Testis (tissue), 3 donors: Measurements from ENCODE around the gene GJA4. TPM values are rescaled to one million over a fixed set of nuclear protein-coding genes. Genes with fewer than 3 reads are reported as not detected.

Experiments used
- DNase-seq: peaks from one replicate; pipeline ENCODE4 v3.0.0-alpha.2; 2019
- H3K27ac ChIP-seq, 2 donors: fragments of 200-600 bp; sonication (generic); one replicate each; pipeline ENCODE4 v1.5.1; 2019
- H3K27me3 ChIP-seq: fragments of 200-600 bp; sonication (generic); one replicate; pipeline ENCODE4 v1.5.1; 2019
- H3K36me3 ChIP-seq: fragments of 200-600 bp; sonication (generic); one replicate; pipeline ENCODE4 v1.5.1; 2017; ENCODE audit warnings: low read depth; ENCODE audit errors: missing control alignments
- H3K4me1 ChIP-seq: fragments of 200-600 bp; sonication (generic); one replicate; pipeline ENCODE4 v1.5.1; 2019
- H3K4me3 ChIP-seq, 2 donors: fragments of 200-600 bp; sonication (generic); one replicate each; pipeline ENCODE4 v1.5.1; 2017 to 2019
- H3K9me3 ChIP-seq: fragments of 200-600 bp; sonication (generic); one replicate; pipeline ENCODE4 v1.5.1; 2017
- POLR2A ChIP-seq: fragments of 450-650 bp; IDR thresholded peaks from one replicate; pipeline ENCODE4 v1.6.1; 2017; ENCODE audit warnings: antibody characterized with exemption, mild to moderate bottlenecking, moderate library complexity
- WGBS, 2 donors: methylation state at CpG; one replicate each; pipeline ENCODE4 v1.1.5; 2018; 5-methylcytosine and 5-hydroxymethylcytosine counted together
- intact Hi-C: fragments of 100-400 bp; cut with DNase I; formaldehyde crosslinking; loops from one replicate; pipeline ENCODE4 v1.15.1; 2023; ENCODE audit warnings: low total_unique reads
- polyA plus RNA-seq: library from polyadenylated mRNA; stranded (reverse); fragments of 350-450 nt; fragmentation: Illumina TruSeq; extraction: RNeasy Lipid Tissue Mini Kit (QIAGEN cat#74804); gene quantifications from one replicate; pipeline ENCODE4 v1.2.3, GENCODE V29; 2014; ENCODE audit warnings: low read depth, low replicate concordance; ENCODE audit not compliant: insufficient read depth
- total RNA-seq, 2 donors: library from RNA; depleted of rRNA; stranded (reverse); fragments of >200 nt; gene quantifications; one replicate each; pipeline ENCODE4 v1.2.3, GENCODE V29; 2016
- TF ChIP-seq, protein P1 (sequence below), 3 experiments: fragments of 450-650 bp in 2 of 3; fragments of 200-600 bp in 1 of 3; sonication (generic) in 1 of 3; IDR thresholded peaks; one replicate each; pipeline ENCODE4 v1.5.1; 2016 to 2019; ENCODE audit warnings: antibody characterized with exemption in 3 of 3, mild to moderate bottlenecking in 2 of 3, moderate library complexity in 1 of 3

The GJA4 gene
- total and polyA plus RNA-seq, 3 donors from 2014 or later, result 10.9 to 11.9 (median 11.3) TPM

- Histone ChIP-seq H3K4me1 (no peaks in the 10 kb centered on the region), H3K27ac (no peak overlapping the region), H3K9me3 (no peaks in the 10 kb centered on the region), H3K36me3 (no peaks in the 10 kb centered on the region), H3K27me3 (no peaks in the 10 kb centered on the region), H3K4me3 (no peak overlapping the region)
- TF ChIP-seq POLR2A, result no peak
- TF ChIP-seq, protein P1, sequence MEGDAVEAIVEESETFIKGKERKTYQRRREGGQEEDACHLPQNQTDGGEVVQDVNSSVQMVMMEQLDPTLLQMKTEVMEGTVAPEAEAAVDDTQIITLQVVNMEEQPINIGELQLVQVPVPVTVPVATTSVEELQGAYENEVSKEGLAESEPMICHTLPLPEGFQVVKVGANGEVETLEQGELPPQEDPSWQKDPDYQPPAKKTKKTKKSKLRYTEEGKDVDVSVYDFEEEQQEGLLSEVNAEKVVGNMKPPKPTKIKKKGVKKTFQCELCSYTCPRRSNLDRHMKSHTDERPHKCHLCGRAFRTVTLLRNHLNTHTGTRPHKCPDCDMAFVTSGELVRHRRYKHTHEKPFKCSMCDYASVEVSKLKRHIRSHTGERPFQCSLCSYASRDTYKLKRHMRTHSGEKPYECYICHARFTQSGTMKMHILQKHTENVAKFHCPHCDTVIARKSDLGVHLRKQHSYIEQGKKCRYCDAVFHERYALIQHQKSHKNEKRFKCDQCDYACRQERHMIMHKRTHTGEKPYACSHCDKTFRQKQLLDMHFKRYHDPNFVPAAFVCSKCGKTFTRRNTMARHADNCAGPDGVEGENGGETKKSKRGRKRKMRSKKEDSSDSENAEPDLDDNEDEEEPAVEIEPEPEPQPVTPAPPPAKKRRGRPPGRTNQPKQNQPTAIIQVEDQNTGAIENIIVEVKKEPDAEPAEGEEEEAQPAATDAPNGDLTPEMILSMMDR (IDR thresholded peaks at IDR 0.05), result no peak
- WGBS, 2 donors, result 58 to 67% methylated on average over 8 of the region's 8 CpGs
- DNase-seq, result no peak
- intact Hi-C loops, result no loop called here
Observed at GRCh38 chr1:34774957-34775356, 17.8 kb upstream of the GJA4 start.

- Histone ChIP-seq H3K4me3 (no peak overlapping the region), H3K27ac (no peak overlapping the region), H3K27me3 (peaks cover 5% of the 10 kb centered on the region), H3K36me3 (no peaks in the 10 kb centered on the region), H3K9me3 (no peaks in the 10 kb centered on the region), H3K4me1 (peaks cover 9% of the 10 kb centered on the region)
- WGBS, 2 donors, result 76 to 78% methylated on average over 3 of the region's 3 CpGs
- TF ChIP-seq, protein P1 (IDR thresholded peaks at IDR 0.05), result no peak
- TF ChIP-seq POLR2A, result no peak
- DNase-seq, result no peak
- intact Hi-C loops, result no loop called here
Observed at GRCh38 chr1:34776911-34777310, 15.9 kb upstream of the GJA4 start.

- Histone ChIP-seq H3K36me3 (no peaks in the 10 kb centered on the region), H3K27me3 (peaks cover 5% of the 10 kb centered on the region), H3K27ac (no peak overlapping the region), H3K4me3 (no peak overlapping the region), H3K4me1 (peaks cover 13% of the 10 kb centered on the region), H3K9me3 (no peaks in the 10 kb centered on the region)
- DNase-seq, result no peak
- 60 to 70% methylated on average over 10 of the region's 10 CpGs for WGBS, 2 donors
- intact Hi-C loops, result no loop called here
- TF ChIP-seq, protein P1 (IDR thresholded peaks at IDR 0.05), result no peak
- TF ChIP-seq POLR2A, result no peak
Observed at GRCh38 chr1:34777519-34778321, 15.1 kb upstream of the GJA4 start.

DNA sequence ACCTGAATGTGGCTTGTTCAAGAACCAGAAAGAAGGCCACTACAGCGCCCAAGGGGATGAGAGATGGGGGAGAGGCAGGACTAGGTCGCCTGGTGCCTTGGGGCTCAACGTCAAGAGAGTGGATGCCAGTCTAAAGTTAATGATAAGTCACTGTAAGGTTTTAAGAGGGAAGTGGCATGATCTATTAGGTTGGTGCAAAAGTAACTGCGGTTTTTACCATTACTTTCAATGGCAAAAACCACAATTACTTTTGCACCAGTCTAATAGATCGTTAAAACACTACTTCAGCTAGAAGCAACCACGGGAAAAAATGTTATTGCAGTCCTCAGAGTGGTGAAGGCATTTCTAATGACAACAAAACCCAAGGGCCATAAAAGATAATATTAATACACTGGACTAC is 14.4 kb upstream of the GJA4 start:
- no peak overlapping the region for H3K27ac ChIP-seq
- 81% methylated on average over 6 of the region's 6 CpGs for WGBS, 2 donors

More for the DNA sequence above, 14.4 kb upstream of the GJA4 start:
- intact Hi-C loops, result no loop called here
- Histone ChIP-seq H3K4me3 (no peak overlapping the region), H3K9me3 (no peaks in the 10 kb centered on the region), H3K36me3 (no peaks in the 10 kb centered on the region), H3K4me1 (peaks cover 13% of the 10 kb centered on the region), H3K27me3 (peaks cover 5% of the 10 kb centered on the region)
- DNase-seq, result no peak
- no peak for TF ChIP-seq POLR2A
- TF ChIP-seq, protein P1 (IDR thresholded peaks at IDR 0.05), result no peak
